Activated CD8-positive, alpha-beta memory T cell treated with anti-CD3 and anti-CD28 coated beads, Interleukin-2, amount 50 U/mL, for 24 hours (primary cell): ENCODE results near the gene TBX10.
"Not testable (repeated sequence)": the region's sequence is repeated elsewhere in the genome, so short reads cannot be mapped to it uniquely, and the experiment has no call there.

Experiments used
- DNase-seq: peaks from one replicate; pipeline ENCODE4 v3.0.0-alpha.2; 2020; ENCODE audit errors: extremely low read depth

Gene TBX10

DNA sequence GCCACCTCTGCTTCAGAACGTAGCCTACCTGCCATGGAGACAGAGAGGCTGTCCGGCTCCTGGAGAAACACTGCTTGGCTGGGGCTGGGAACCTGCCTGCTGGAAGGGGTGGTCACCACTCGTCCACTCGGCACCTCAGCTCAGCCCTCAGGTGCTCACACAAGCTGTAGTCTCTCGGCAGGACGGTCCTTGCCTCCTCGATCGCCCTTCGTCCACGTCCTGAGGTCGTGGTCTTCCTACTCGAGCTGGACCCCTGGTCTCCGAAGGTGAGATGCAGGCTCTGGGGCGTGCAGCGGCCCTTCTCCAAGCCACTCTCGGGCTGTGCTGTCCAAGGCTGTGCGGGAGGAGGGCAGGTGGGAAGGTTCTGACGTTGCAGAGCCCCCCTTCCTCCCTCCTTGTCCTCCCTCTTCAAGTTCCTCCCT lies at the start of gene TBX10:
Gene TBX10, minus strand, starts transcription at position 326 of the 422 bp plus-strand sequence. Its CDS starts 291 bp downstream, at position 35.
- DNase-seq, result no peak

- no peak for DNase-seq
Observed at GRCh38 chr11:67689178-67689577, 49.6 kb upstream of the TBX10 start.

- DNase-seq, result no peak
Observed at GRCh38 chr11:67687986-67688385, 48.4 kb upstream of the TBX10 start.

GRCh38 chr11:67685641-67686332 lies 46.2 kb upstream of the TBX10 start:
- not testable (repeated sequence) for DNase-seq

- not testable (repeated sequence) for DNase-seq
Observed at GRCh38 chr11:67682126-67683034, 42.8 kb upstream of the TBX10 start.

- no peak for DNase-seq
Observed at GRCh38 chr11:67680696-67681470, 41.3 kb upstream of the TBX10 start.

GRCh38 chr11:67675058-67675747 lies 35.6 kb upstream of the TBX10 start:
- no peak for DNase-seq

- no peak for DNase-seq
Observed at GRCh38 chr11:67674442-67674871, 34.9 kb upstream of the TBX10 start, which contains the start of gene ALDH3B2. ALDH3B2 (minus strand) TSS chr11:67674623; CDS start chr11:67666935, 7,688 bp downstream.

DNA sequence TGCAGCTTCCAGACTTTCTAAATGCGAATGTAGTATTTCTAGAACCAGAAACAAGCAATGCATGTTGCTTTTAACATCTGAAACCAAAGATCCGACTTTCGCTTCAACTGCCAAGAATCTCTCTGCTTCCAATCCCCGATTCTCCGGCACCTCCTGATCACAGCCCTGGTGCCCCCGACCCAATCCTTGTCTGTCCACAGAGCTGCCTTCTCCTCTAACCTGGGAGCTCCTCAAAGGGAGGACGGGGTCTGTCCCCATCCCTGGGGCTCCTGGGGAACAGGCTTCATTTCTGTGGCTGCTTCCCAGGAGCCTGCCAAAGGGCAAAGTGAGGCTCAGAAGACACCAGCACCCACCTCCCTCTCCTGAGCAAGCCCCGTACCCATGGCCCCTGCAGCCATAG lies 34.3 kb upstream of the TBX10 start:
- no peak for DNase-seq

DNA sequence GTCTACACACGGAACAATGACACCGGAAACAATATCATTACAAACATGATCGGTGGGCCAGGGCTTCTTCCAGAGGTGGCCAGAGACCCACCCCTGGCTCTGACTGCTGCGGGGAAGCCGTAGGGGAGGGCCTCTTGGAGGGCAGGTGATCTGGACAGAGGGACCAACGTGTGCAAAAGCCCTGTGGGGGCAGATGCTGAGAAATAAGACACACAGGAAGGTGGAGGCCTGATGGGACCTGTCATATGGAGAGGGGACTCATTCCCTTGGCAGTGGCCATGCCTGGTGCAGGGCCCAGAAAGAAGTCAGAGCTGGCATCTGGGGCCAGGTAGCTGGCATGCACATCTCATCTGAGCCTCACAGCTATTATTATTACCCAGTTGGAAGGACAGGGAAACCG lies 33.8 kb upstream of the TBX10 start:
- no peak for DNase-seq

DNA sequence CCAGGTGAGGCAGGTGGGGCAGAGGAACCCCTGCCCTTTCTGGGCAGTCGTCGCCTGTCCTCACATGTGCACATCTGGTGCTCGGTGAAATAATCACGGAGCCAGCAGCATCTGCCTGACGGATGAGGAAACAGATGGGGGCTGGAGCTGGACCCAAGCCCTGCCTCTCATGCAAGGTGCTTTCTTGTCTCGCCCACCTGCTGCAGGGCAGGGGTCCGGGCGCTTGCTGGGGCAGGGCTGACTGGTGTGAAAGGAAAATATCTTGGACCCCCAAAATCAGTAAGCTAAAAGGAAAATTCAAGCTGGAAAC lies 31.6 kb upstream of the TBX10 start:
- DNase-seq, result no peak

DNA sequence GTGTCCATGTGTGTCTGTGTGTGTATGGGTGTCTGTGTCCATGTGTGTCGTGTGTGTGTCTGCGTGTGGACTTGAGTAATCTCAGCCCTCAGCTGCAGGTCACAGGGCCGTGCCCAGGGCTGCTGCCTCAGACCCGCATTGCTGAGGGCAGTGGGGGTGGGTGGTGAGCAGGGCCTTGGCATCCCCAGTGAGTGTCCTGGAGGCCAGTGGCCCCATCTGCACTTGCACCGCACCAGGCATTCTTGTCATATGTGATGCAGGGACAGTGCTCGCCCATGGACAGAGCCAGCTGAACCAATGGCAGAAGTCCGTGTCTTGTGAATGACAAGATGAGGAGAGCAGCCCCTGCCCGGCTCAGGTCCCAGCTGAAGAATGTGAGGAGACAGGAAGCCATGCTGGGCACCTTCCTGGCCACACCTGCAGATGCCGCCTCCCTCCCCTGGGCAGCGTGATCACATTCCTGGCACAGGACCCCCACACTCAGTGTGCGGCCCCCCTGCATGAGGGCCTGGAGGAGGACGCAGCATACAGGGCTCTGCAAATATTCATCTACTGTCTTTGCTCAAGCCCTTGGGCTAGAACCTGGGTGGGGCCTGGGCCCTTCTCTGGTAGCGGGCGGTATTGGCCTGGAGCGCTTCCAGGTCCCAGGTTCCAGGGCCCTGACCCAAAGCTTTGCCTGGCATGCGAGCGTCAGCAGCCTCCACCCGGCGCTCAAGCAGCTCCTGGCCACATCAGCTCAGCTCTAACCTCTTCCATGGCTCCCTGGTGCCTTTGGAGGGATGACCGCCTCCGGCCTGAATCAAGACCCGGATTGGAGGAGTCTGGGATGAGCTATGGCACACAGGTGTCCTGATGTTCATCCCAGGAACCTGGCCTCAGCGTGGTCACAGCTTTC lies 31.0 kb upstream of the TBX10 start:
- no peak for DNase-seq

DNA sequence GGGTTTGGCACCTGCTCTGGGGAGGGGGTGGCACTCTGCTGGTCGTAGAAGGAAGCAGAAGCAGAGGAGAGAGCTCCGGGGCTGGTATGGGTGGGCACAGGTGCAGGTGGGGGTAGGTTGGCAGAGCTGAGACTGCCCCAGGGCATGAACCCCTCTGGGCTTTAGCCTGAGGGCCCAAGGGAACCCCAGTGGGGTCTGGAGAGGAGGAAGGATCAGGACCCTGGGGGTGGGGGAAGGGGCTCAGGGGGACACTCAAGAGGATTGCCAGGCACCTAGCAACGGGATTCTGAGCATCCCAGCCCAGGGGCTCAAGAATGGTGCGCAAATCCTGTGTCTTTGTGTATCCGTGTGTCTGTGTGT lies 28.6 kb upstream of the TBX10 start:
- DNase-seq, result no peak

GRCh38 chr11:67667490-67668191 lies 28.1 kb upstream of the TBX10 start:
- DNase-seq, result no peak

DNA sequence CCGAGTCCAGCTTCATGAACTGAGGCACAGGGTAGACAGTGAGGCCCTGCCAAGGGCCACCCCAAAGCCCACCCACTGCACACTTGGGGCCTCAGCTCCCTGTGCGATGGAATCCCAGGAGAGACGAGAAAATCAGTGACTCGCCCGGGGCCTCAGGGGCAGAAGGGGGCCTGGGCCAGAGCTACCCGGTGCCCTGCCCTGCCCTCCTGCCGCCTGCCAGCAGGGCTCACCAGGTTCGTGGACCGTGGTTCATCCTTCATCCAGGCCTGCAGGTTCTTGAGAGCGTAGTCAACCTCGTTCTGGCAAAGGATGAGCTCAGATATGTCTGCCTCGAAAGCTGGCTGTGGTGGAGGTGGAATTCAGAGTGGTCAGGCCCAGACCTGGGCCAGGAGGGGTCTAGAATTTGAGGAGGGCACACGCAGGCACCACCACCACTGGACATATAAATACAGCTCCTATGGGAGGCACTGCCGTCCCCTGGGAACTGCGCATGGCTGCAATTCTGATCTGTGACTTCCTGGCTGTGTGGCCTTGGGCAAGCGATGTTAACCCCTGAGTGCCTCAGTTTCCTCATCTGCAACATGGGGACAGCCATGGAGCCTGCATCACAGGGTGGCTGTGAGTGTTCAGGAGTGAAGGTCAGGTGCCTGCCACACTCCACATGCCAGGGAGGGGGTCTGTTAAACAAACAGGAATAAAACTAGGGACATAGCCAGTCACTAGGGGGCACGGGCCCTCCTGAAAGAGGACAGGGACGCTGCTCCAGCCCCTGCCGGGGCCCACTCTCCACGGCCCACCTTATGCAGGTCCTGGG lies 27.3 kb upstream of the TBX10 start:
- DNase-seq, result no peak

DNA sequence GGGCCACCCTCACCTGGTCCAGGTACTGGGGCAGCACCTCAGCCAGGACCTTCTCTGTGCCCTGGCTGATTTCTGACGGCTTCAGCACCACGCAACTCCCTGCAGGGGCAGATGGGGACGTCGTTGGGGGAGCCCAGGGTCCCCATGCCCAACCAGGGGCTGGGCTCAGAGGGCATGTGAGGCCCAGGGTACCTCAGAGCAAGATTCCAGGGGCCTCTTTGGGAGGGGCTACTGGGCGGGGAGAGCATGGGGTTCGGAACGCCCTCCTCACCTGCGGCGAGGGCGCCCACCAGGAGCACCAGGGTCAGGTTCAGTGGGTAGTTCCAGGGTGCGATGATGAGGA lies 26.7 kb upstream of the TBX10 start:
- DNase-seq, result no peak

DNA sequence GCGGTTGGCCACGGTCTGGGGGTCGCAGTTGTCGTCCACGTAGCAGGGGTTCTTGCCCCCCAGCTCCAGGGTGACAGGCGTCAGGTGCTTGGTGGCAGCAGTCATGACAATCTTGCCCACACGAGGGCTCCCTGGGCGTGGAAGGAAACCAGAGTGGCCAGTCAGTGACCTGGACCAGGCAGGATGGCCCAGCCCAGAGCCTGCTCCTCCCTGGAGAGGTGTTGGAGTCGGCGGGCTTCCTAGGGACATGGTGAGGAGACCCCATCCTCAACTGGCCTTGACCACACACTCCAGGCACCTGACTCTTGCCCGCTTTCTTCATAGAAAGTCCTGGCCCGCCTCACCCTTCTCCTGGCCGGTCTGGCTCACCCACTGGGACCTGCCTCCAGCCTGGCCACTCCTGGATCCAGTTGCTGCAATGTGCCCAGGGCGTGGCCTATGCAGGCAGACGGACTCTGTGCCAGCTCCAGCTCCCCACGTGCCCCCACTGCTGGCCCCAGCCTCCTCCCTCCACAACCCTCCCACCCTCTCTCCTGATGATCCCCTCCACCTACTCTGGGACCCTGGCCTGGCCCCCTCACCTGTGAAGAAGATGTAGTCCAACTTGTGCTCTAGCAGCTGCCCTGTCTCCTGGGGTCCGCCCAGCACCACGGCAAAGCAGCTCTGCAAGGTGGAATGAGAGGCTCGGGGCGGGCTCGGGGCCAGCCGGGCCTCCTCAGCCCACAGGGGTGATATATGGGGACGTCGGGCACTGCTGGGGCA lies 26.2 kb upstream of the TBX10 start:
- no peak for DNase-seq

DNA sequence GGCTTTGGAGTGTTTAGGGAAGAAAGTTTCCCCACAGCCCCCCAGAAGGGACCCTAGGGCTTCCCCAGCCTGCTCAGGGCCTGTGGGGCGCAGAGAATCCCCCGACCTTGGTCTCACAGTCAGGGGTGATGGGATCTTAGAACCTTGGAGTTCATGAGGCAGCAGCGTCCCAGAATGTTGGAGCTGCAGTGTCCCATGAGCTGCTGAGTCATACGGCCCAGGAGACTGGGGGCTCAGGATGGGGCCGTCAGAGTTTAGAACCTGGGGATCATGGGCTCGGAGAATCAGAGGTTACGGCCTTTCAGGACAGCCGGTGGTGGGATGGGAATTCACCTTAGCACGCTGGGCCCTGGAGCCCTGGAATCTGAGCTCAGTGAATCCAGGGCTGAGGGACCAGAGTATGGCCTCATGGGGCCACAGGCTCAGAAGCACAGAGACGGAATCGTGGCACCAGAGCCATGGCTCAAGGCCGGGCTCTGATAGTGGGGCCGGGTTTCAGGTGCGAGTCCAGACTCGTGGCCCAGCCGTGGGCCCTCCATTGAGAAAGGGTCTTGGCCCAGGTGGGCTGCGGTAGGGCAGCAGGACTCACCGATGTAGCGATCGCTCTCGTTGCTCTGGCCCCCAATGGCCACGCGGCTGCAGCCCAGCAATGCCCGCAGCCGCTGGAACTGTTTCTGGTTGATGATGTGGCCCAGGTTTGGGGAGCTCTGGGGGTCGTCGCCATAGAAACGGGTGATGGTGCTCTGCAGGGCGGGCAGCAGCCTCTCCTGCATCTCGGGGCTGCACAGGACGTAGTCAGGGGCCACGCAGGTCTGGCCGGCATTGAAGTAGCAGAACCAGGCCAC lies 25.4 kb upstream of the TBX10 start:
- no peak for DNase-seq
